GM21576 (cell line): ENCODE results near the gene PCSK4.
"Not testable (repeated sequence)": the region's sequence is repeated elsewhere in the genome, so short reads cannot be mapped to it uniquely, and the experiment has no call there.

Source experiments
- ATAC-seq: cut with Tn5 transposase; IDR thresholded peaks from one replicate; pipeline ENCODE4 v1.9.1; 2021; ENCODE audit warnings: mild to moderate bottlenecking, moderate library complexity; ENCODE audit not compliant: unreplicated experiment

PCSK4 gene

GRCh38 chr19:1505991-1506881 is 16.1 kb upstream of the PCSK4 start:
- no peak for ATAC-seq

DNA sequence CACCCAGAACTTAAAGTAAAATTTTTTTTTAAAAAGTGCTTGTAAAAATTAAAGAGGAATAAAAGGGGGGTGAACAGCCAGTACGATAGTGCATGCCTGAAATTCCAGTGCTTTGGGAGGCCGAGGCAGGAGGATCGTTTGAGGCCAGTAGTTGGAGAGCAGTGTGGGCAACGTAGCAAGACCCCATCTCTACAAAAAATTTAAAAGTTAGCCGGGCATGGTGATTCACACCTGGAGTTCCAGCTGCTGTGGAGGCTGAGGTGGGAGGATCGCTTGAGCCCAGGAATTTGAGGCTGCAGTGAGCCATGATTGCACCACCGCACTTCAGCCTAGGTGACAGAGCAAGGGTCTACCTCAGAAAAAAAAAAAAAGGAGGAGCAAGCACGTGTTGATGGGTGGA is 14.9 kb upstream of the PCSK4 start:
- no peak for ATAC-seq

- no peak for ATAC-seq
These were observed 14.0 kb upstream of the PCSK4 start for GRCh38 chr19:1503925-1504773.

DNA sequence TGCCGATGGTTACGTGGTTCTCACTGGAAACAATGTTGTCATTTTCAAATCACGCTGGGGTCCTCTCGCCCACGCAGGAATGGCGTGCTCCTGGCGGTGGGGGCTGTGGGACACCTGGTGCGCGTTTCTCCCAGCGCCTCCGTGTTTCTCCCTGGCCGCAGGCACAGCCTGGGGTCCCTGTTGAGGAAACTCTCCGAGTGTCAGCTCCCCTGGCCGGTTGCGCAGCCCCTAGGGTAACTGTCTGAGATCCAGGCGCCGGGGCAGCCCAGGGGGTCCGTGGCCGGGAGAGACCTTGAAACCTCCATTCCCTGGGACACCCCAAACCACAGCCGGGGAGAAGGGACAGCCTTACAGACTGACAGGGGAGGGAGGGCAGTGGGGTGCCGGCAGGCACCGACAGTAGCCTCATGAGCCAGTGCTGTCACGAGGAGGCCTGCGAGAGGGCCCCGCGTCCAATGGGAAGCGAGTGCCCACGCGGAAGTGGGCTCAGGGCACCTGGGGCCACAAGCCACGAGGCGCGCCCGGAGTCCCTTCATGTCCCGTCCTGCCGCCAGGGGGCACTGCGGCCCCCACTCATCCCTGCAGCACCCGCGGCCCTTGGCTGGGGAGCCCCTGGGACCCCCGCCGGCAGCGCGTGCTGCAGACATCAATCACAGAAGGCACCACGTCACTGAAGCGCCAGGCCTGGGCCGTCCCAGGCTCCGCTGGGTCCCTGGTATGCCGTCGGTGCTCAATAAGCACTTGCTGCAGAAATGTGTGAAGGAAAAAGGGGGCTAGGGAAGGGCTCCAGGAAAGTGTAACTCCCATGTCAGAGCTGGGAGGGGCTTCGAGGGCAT is 13.2 kb upstream of the PCSK4 start:
- no peak for ATAC-seq

DNA sequence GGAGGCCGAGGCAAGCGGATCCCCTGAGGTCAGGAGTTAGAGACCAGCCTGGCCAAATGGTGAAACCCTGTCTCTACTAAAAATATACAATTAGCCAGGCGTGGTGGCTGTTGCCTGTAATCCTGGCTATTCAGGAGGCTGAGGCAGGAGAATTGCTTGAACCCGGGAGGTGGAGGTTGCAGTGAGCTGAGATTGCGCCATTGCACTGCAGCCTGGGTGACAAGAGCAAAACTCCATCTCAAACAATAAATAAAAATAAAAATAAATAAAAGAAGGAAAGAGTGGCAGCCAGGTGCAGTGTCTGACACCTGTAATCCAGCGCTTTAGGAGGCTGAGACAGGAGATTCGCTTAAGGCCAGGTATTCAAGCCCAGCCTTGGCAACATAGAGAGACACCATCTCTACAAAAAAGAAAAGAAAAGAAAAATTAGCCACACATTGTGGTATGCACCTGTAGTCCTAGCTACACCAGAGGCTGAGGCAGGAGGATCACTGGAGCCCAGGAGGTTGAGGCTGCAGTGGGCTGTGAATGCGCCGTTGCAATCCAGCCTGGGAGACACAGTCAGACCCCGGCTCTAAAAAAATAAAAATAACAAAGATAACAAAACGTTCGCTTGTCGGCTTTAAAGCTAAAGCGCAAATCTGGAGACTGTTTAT is 12.4 kb upstream of the PCSK4 start:
- ATAC-seq: no peak

- no peak for ATAC-seq
These were observed 11.0 kb upstream of the PCSK4 start for GRCh38 chr19:1501200-1501595.

GRCh38 chr19:1499231-1499630 is 9.1 kb upstream of the PCSK4 start:
- not testable (repeated sequence) for ATAC-seq

DNA sequence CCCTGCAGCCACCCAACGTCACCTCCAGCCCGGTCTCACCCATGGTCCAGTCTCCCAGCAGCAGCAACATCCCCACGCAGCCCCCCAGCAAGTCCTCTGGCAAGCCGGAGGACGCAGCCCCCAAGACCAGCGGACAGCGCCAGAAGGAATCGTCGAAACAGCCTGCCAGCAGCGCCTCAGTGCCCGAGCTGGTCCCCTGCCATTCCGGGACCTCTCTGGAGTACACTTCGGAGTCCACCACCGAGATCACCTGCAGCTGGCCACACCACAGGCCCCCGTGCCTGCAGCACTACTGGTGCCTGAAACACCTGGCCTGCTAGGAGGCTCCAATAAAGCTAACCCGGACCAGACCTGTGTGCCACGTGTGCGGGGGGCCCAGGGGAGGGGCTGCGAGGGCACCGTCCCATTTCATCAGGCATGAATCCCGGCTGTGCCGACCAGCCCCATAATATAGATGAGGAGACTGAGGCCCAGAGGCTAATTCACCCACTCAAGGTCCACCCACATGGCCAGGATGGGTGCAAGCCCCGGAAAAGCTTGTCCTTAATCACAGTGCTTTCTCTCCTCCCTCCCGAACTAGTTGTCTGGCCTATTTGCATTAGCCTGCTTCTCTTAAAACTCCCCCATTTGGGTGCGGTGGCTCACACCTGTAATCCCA is 7.6 kb upstream of the PCSK4 start:
- ATAC-seq: no peak

- ATAC-seq: no peak
These were observed 6.8 kb upstream of the PCSK4 start for GRCh38 chr19:1496714-1497577.

DNA sequence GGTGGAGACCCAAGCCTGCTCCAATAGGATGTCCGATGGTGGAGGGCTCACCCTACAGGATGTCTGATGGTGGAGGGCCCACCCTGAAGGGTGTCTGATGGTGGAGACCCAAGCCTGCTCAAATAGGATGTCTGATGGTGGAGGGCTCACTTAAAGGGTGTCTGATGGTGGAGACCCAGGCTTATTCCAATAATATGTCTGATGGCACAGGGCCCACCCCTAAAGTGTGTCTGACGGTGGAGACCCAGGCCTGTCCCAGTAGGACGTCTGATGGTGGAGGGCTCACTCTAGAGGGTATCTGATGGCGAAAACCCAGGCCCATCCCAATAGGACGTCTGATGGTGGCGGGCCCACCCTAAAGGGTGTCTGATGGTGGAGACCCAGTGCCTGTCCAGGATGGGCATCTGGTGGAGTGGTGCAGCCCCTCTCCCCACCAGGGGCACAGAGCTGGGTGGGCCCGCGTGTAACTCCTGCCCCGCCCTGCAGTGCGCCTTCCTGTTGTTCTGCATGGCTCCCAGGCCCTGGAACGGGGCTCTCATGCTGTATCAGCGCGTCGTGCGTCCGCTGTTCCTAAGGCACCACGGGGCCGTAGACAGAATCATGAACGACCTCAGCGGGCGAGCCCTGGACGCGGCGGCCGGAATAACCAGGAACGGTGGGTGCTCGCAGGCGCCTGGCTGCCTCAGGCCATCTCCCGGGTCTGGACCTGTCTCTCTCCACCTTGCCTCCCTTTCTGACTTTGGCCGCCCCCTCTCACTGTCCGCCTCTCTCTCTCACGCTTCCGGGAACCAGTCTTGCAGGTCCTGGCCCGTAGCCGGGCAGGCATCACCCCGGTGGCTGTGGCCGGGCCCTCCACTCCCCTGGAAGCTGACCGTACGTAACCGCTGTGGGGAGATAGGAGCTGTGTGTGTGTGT is 5.9 kb upstream of the PCSK4 start:
- no peak for ATAC-seq

- ATAC-seq: no peak
These were observed 5.1 kb upstream of the PCSK4 start for GRCh38 chr19:1495051-1495798.

GRCh38 chr19:1494115-1494815 is 4.1 kb upstream of the PCSK4 start:
- no peak for ATAC-seq

- ATAC-seq: no peak
These were observed 2.4 kb upstream of the PCSK4 start for GRCh38 chr19:1492474-1493006.

DNA sequence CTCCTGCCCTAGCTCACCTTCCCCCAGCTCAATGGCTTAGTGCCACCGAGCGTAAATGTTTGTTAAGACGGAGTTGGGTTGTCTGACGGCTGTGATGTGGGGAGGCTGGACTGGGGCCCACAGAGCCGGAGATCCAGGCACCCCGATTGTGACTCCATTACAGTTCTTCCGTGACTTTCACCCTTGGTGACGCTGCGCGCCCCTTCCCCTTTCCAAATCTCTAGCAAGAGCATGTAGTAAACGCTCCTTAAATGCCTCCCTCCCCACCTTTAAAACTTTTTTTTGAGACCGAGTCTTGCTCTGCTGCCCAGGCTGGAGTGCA is 1.7 kb upstream of the PCSK4 start:
- ATAC-seq: no peak

DNA sequence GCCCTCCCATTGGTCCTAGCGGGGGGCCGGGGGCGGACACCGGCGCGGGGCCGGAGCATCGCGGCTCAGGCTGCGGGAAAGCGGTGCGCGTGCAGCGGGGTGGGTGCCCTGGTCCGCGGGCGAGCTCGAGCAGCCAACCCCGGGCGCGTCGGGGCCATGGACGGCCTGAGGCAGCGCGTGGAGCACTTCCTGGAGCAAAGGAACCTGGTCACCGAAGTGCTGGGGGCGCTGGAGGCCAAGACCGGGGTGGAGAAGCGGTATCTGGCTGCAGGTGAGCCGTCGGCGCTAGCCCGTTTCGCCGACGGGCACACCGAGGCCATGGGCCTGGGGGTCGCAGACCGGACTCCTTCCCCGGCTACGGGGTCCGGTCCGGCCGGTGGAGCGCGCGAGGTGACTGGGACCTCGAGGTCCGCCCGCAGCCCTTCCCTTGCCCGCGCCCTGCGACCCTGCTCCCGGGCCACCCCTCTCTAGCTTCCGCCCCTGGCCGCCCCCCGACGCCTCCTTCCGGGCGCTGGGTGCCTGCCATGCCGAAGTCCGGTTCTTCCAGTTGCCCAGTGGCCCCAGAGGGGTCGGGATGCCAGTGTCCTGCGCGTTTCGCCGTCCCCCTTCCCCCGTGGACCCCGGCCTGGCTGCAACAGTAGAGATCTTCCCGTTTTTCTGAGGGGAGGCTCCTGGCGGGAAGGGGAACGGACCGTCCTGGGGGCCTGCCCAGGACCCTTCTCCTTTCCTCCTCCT is 1.1 kb upstream of the PCSK4 start, which contains the start of gene REEP6:
Gene REEP6 (plus strand): TSS at position 68 of the 735 bp plus-strand sequence. CDS start 89 bp downstream, at position 157.
- ATAC-seq: no peak
